ENCODE data around the gene PERCC1. TPM values are rescaled to one million over a fixed set of nuclear protein-coding genes. Genes with fewer than 3 reads are reported as not detected.

Gene PERCC1
- total and polyA plus RNA-seq, 7 experiments from 2014 or later = 0.77 to 3.4 (median 1.7) TPM; not detected in 3

DNA sequence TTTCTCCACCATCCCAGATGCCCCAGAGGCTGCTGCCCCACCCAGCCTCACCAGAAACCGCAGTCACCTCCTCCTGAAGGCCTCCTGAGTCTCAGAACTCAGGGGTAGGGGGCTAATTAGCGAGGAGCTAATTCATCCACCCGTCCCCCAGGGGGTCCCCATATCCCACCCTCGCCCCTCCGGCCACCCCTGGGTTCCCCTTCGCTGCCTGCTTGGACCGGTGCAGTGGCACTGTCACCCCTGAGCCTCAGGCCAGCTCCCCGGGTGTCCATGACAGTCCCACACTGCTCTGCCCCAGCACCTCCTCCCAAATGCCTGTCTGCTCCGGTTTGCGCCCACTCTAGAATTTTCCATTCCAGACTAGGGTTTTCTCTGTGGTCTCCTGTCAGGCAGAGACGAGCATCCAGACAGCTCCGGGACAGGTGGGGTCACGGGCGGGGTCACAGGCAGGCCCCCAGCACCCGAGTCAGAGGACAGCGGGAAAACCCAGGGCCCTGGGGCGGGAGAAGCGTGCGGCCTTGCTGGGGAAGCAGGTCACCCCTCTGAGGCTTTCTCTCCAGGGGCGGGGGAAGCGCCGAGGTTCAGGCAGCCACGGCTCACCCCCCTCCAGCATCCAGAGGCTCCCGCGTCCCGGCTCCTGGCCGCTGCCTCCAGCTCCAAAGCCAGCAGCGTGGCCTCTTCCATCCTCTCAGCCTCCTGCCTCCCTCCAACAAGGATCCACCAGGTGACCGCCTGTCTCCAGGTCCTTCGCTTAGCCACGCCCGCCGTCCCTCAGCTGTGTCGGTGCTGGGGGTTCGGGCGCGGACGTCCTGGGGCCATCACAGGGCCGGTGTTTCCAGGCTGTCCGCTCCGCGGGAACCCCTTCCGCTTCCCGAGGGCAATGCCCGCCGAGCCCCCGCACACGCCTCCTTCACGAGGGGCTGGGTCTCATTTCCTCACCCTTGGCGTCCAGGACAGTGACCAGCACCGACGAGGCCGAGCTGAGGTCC is 3.1 kb upstream of the PERCC1 start:
- H3K4me3 ChIP-seq (ENCODE audit: low read length) = no peak overlapping the region
- POLR2A ChIA-PET = interaction anchor here (1.1 kb wide), 1 partner anchor 355 kb away, joined by 4 read pairs; the partner anchor contains the start of genes NUBP2 and SPSB3
- ATAC-seq (no peak), DNase-seq (no peak)
- H3K27ac Mint-ChIP-seq = no peak overlapping the region
- H3K36me3 ChIP-seq (ENCODE audit: control insufficient read depth in 2 of 3, insufficient read depth in 3 of 3, low read length in 3 of 3) = no peaks in the 10 kb centered on the region
- intact Hi-C loops (cut with micrococcal nuclease) = loop anchor here (10.0 kb wide), 3 partner anchors 277 to 517 kb away; partner anchors contain the start of genes MAPK8IP3 (in 1 of the 2), MSRB1 (in 1 of the 2), NUBP2 (in 1 of the 2) and SPSB3 (in 1 of the 2)
- H3K4me3 Mint-ChIP-seq = peak overlapping the region in 2 of 10 donors; percentile 8 to 53
- H3K4me1 Mint-ChIP-seq = peaks cover 0 to 4% (median 0%) of the 10 kb centered on the region in 7 donors
- H3K9me3 Mint-ChIP-seq = no peaks in the 10 kb centered on the region
- H3K9me3 ChIP-seq (ENCODE audit: control insufficient read depth in 2 of 3, low read length in 3 of 3) = no peaks in the 10 kb centered on the region
- H3K27me3 ChIP-seq (ENCODE audit: control insufficient read depth in 2 of 2, insufficient read depth in 2 of 2, low read length in 2 of 2) = no peaks in the 10 kb centered on the region
- no peaks in the 10 kb centered on the region for H3K36me3 Mint-ChIP-seq
- H3K27me3 Mint-ChIP-seq = peaks cover 0 to 2% (median 0%) of the 10 kb centered on the region in 5 donors
- H3K27ac ChIP-seq (ENCODE audit: low read depth, low read length) = no peak overlapping the region
- CTCF ChIA-PET = no interaction called here
- no peaks in the 10 kb centered on the region for H3K4me1 ChIP-seq (ENCODE audit: control insufficient read depth in 2 of 2, insufficient read depth in 2 of 2, low read length in 2 of 2)

DNA sequence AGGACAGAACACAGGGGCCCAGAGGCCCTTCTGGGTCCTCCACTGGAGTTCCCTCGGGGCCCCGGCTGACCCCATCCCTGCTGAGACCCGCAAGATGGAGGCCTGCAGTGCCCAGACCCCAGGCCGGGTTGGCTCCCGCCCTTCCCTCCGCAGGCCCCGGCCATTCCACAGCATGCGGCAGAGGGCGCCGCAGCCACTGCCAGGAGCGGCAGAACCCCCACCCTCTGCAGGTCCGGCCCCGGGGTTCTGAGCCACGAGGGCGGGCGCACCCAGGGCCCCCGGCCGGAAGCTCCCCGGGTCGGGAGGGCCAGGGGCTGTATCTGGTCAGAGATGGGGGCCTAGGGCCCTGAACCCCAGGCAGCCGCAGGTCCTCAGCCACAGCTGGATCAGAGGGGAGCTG is 2.4 kb upstream of the PERCC1 start:
- H3K27me3 Mint-ChIP-seq = peaks cover 0 to 2% (median 0%) of the 10 kb centered on the region in 5 donors
- Histone ChIP-seq H3K9me3 (ENCODE audit: control insufficient read depth in 2 of 3, low read length in 3 of 3) (no peaks in the 10 kb centered on the region), H3K36me3 (ENCODE audit: control insufficient read depth in 2 of 3, insufficient read depth in 3 of 3, low read length in 3 of 3) (no peaks in the 10 kb centered on the region), H3K4me1 (ENCODE audit: control insufficient read depth in 2 of 2, insufficient read depth in 2 of 2, low read length in 2 of 2) (no peaks in the 10 kb centered on the region), H3K4me3 (ENCODE audit: low read length) (no peak overlapping the region), H3K27ac (ENCODE audit: low read depth, low read length) (no peak overlapping the region), H3K27me3 (ENCODE audit: control insufficient read depth in 2 of 2, insufficient read depth in 2 of 2, low read length in 2 of 2) (no peaks in the 10 kb centered on the region)
- ChIA-PET CTCF (interaction anchor here (0.8 kb wide), 1 partner anchor 271 kb away, joined by 3 read pairs; no protein-coding TSS in a partner anchor), POLR2A (interaction anchor here (1.1 kb wide), 1 partner anchor 354 kb away, joined by 4 read pairs; the partner anchor contains the start of genes NUBP2 and SPSB3)
- H3K27ac Mint-ChIP-seq = no peak overlapping the region
- peak in 6 of 9 donors; percentile 23 to 63 (median 38) for DNase-seq
- H3K4me3 Mint-ChIP-seq = peak overlapping the region in 1 of 10 donors; percentile 53
- peaks cover 0 to 3% (median 0%) of the 10 kb centered on the region in 7 donors for H3K4me1 Mint-ChIP-seq
- intact Hi-C loops (cut with micrococcal nuclease) = loop anchor here (10.0 kb wide), 3 partner anchors 276 to 516 kb away; partner anchors contain the start of genes MAPK8IP3 (in 1 of the 2), MSRB1 (in 1 of the 2), NUBP2 (in 1 of the 2) and SPSB3 (in 1 of the 2)
- H3K9me3 Mint-ChIP-seq = no peaks in the 10 kb centered on the region
- peak; percentile 73 for ATAC-seq
- no peaks in the 10 kb centered on the region for H3K36me3 Mint-ChIP-seq

DNA sequence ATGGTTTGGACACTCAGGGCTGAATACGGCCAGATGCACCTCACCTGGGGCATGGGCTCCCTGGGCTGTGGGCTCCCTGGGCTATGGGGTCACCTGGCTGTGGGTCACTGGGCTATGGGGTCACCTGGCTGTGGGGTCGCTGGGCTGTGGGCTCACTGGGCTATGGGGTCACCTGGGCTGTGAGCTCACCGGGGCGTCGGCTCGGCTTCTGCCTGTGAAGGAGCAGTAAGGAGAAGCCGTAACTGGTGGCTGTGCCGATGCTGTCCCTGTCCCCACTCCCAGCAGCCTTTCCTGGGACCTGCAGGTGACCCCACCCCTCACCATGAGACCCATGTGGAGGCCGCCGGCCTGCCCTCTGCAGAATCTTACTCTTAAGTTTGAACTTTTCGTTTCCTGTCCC is 1.9 kb upstream of the PERCC1 start:
- Histone ChIP-seq H3K9me3 (ENCODE audit: control insufficient read depth in 2 of 3, low read length in 3 of 3) (no peaks in the 10 kb centered on the region), H3K36me3 (ENCODE audit: control insufficient read depth in 2 of 3, insufficient read depth in 3 of 3, low read length in 3 of 3) (no peaks in the 10 kb centered on the region), H3K27ac (ENCODE audit: low read depth, low read length) (no peak overlapping the region), H3K4me3 (ENCODE audit: low read length) (no peak overlapping the region), H3K4me1 (ENCODE audit: control insufficient read depth in 2 of 2, insufficient read depth in 2 of 2, low read length in 2 of 2) (no peaks in the 10 kb centered on the region), H3K27me3 (ENCODE audit: control insufficient read depth in 2 of 2, insufficient read depth in 2 of 2, low read length in 2 of 2) (no peaks in the 10 kb centered on the region)
- H3K4me1 Mint-ChIP-seq = peaks cover 0 to 3% (median 0%) of the 10 kb centered on the region in 7 donors
- CTCF ChIA-PET = interaction anchor here (0.6 to 0.8 kb wide), 2 partner anchors 95 to 271 kb away, joined by 3 read pairs; no protein-coding TSS in a partner anchor
- no peak for DNase-seq
- H3K27me3 Mint-ChIP-seq = peaks cover 0 to 2% (median 0%) of the 10 kb centered on the region in 5 donors
- H3K9me3 Mint-ChIP-seq = no peaks in the 10 kb centered on the region
- H3K27ac Mint-ChIP-seq = peak overlapping the region in 1 of 9 donors; percentile 13
- H3K4me3 Mint-ChIP-seq = no peak overlapping the region
- ATAC-seq = no peak
- no peaks in the 10 kb centered on the region for H3K36me3 Mint-ChIP-seq
- intact Hi-C loops (cut with micrococcal nuclease) = loop anchor here (10.0 kb wide), 3 partner anchors 276 to 516 kb away; partner anchors contain the start of genes MAPK8IP3 (in 1 of the 2), MSRB1 (in 1 of the 2), NUBP2 (in 1 of the 2) and SPSB3 (in 1 of the 2)
- POLR2A ChIA-PET = interaction anchor here (0.6 to 1.1 kb wide), 2 partner anchors 239 to 354 kb away, joined by 4 read pairs; partner anchors contain the start of genes NUBP2 and SPSB3

DNA sequence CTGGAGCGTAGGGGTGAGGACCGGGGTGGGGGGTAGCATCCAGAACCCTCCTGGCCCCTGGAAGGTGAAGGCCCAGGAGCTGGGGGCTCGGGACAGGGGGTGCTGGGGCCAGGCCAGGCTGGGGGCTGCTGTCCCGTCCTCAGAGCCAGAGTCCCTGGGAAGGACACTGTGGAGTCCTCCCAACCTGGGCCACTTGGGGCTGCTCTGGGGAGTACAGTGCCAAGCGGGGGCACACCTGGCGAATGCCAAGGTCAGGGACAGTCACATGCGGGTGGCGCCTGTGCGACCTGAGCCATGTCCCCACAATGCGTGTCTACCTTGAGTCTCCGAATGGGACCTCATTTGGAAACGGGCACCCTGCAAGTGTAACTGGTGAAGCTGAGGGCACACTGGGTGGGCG is 1.2 kb upstream of the PERCC1 start:
- no peak for ATAC-seq
- H3K27me3 ChIP-seq (ENCODE audit: control insufficient read depth in 2 of 2, insufficient read depth in 2 of 2, low read length in 2 of 2) = no peaks in the 10 kb centered on the region
- Mint-ChIP-seq H3K4me3 (peak overlapping the region in 1 of 10 donors; percentile 13), H3K27ac (peak overlapping the region in 1 of 9 donors; percentile 72), H3K4me1 (peaks cover 0 to 3% (median 0%) of the 10 kb centered on the region in 7 donors), H3K9me3 (no peaks in the 10 kb centered on the region), H3K36me3 (no peaks in the 10 kb centered on the region), H3K27me3 (peaks cover 0 to 2% (median 0%) of the 10 kb centered on the region in 5 donors)
- H3K9me3 ChIP-seq (ENCODE audit: control insufficient read depth in 2 of 3, low read length in 3 of 3) = no peaks in the 10 kb centered on the region
- ChIA-PET CTCF (interaction anchor here (0.8 kb wide), 1 partner anchor 270 kb away, joined by 3 read pairs; no protein-coding TSS in a partner anchor), POLR2A (interaction anchor here (0.6 kb wide), 1 partner anchor 238 kb away, joined by 4 read pairs; no protein-coding TSS in a partner anchor)
- intact Hi-C loops (cut with micrococcal nuclease) = loop anchor here (10.0 kb wide), 3 partner anchors 275 to 515 kb away; partner anchors contain the start of genes MAPK8IP3 (in 1 of the 2), MSRB1 (in 1 of the 2), NUBP2 (in 1 of the 2) and SPSB3 (in 1 of the 2)
- H3K36me3 ChIP-seq (ENCODE audit: control insufficient read depth in 2 of 3, insufficient read depth in 3 of 3, low read length in 3 of 3) = no peaks in the 10 kb centered on the region
- no peaks in the 10 kb centered on the region for H3K4me1 ChIP-seq (ENCODE audit: control insufficient read depth in 2 of 2, insufficient read depth in 2 of 2, low read length in 2 of 2)
- no peak for DNase-seq
- H3K4me3 ChIP-seq (ENCODE audit: low read length) = no peak overlapping the region
- H3K27ac ChIP-seq (ENCODE audit: low read depth, low read length) = no peak overlapping the region

DNA sequence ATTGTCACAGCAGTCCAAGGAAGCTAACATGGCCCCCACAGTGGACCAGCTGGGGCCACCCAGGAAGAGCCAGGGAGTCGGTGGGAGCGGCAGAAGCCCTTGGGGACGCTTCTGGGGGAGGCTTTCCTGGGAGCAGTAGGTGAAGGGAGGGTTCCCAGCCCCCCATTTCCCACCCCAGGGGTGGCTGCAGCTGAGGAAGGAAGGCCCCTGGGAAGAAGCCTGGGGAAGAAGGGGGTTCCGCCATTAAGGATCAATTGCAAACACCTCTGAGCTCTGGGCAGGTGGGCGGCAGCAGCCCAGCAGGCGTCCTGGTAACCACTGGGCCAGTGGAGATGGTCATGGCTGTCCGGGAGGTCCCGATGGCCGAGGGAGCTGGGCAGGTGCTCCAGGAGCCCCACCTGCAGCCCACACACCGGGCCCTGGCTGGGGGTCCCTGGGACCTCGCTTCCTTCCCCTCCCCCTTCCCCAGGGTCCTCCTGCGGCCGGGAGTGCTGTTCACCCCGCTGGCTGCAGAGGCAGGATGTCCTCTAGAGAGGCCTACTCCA is 592 bp upstream of the PERCC1 start:
- ATAC-seq (no peak), DNase-seq (no peak)
- CTCF ChIA-PET = interaction anchor here (0.6 kb wide), 1 partner anchor 15 kb away, joined by 3 read pairs; no protein-coding TSS in a partner anchor

More for the DNA sequence above, 592 bp upstream of the PERCC1 start:
- Histone ChIP-seq H3K27ac (ENCODE audit: low read depth, low read length) (no peak overlapping the region), H3K9me3 (ENCODE audit: control insufficient read depth in 2 of 3, low read length in 3 of 3) (no peaks in the 10 kb centered on the region), H3K4me3 (ENCODE audit: low read length) (no peak overlapping the region), H3K27me3 (ENCODE audit: control insufficient read depth in 2 of 2, insufficient read depth in 2 of 2, low read length in 2 of 2) (no peaks in the 10 kb centered on the region), H3K4me1 (ENCODE audit: control insufficient read depth in 2 of 2, insufficient read depth in 2 of 2, low read length in 2 of 2) (no peaks in the 10 kb centered on the region), H3K36me3 (ENCODE audit: control insufficient read depth in 2 of 3, insufficient read depth in 3 of 3, low read length in 3 of 3) (no peaks in the 10 kb centered on the region)
- no peaks in the 10 kb centered on the region for H3K9me3 Mint-ChIP-seq
- peaks cover 0 to 3% (median 0%) of the 10 kb centered on the region in 7 donors for H3K4me1 Mint-ChIP-seq
- POLR2A ChIA-PET = interaction anchor here (1.0 kb wide), 1 partner anchor 10 kb away, joined by 5 read pairs; the partner anchor contains the start of gene UQCC4
- no peaks in the 10 kb centered on the region for H3K36me3 Mint-ChIP-seq
- intact Hi-C loops (cut with micrococcal nuclease) = no loop called here
- H3K27me3 Mint-ChIP-seq = peaks cover 0 to 2% (median 0%) of the 10 kb centered on the region in 5 donors
- H3K27ac Mint-ChIP-seq = no peak overlapping the region
- H3K4me3 Mint-ChIP-seq = peak overlapping the region in 1 of 10 donors; percentile 13
